Glutamatergic neuron (in vitro differentiated cells): ENCODE measurements around the gene KTN1. TPM values are rescaled to one million over a fixed set of nuclear protein-coding genes. Genes with fewer than 3 reads are reported as not detected.

Source experiments
- DNase-seq: peaks from one replicate; pipeline ENCODE4 v3.0.0; 2022
- H3K27ac Mint-ChIP-seq: one replicate; pipeline ENCODE4 v1.8.0; 2020; ENCODE audit warnings: mild to moderate bottlenecking, mixed read lengths, inconsistent platforms; ENCODE audit not compliant: unreplicated experiment
- H3K27me3 Mint-ChIP-seq: one replicate; pipeline ENCODE4 v1.8.0; 2020; ENCODE audit warnings: mild to moderate bottlenecking, moderate library complexity, mixed read lengths, inconsistent platforms; ENCODE audit not compliant: unreplicated experiment
- H3K36me3 Mint-ChIP-seq: one replicate; pipeline ENCODE4 v1.8.0; 2020; ENCODE audit warnings: mild to moderate bottlenecking, mixed read lengths, inconsistent platforms; ENCODE audit not compliant: unreplicated experiment
- H3K4me1 Mint-ChIP-seq: one replicate; pipeline ENCODE4 v1.8.0; 2020; ENCODE audit warnings: mild to moderate bottlenecking, low read depth, mixed read lengths, inconsistent platforms; ENCODE audit not compliant: unreplicated experiment
- H3K4me3 Mint-ChIP-seq: one replicate; pipeline ENCODE4 v1.8.0; 2020; ENCODE audit warnings: mild to moderate bottlenecking, mixed read lengths, inconsistent platforms; ENCODE audit not compliant: unreplicated experiment
- H3K9me3 Mint-ChIP-seq: one replicate; pipeline ENCODE4 v1.8.0; 2020; ENCODE audit warnings: mild to moderate bottlenecking, moderate library complexity, mixed read lengths, inconsistent platforms; ENCODE audit not compliant: unreplicated experiment
- total RNA-seq: library from RNA; stranded (reverse); fragmentation: NEBNext Ultra II Directional; extraction: Animal tissue kit (Norgen Biotek cat#: 25700); gene quantifications from one replicate; pipeline ENCODE4 v1.2.1, GENCODE V29; 2021; ENCODE audit not compliant: unreplicated experiment
- TF ChIP-seq, protein P1 (sequence below): fragments of 200-600 bp; sonication (generic); IDR thresholded peaks from one replicate; pipeline ENCODE4 v1.5.0; 2021; ENCODE audit not compliant: partially characterized antibody, unreplicated experiment

KTN1 gene
- total RNA-seq, 1 donor from 2014 or later: 108 TPM

DNA sequence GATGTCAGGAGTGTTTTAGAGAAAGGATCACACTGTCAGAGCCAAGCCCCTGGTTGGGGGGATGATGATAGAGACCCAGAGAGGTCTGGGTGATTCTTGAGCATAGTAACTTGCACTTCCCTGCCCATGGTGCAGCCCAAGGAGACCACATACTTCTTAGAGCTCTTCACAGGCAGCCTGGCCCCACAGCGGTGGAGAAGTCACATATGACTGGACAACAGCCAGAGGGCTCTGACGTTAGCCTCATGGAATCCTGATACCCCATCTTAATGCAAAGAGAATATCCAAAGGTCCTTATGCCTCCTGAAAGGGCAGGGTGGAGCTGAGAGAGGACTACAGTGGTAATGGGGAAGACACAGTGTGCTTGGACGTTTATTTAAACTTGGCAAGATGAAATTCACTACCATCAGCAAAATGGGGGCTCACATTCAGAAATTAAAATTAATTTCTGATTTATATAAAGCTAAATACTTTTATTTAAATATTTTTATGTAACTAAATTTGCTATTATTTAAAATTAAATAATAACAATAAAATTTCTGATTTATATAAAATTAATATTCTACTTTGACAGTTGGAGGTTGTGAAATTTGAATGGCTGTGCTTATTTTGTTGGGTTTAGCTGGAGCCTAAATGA is 131.3 kb downstream of the KTN1 start:
- Mint-ChIP-seq H3K27ac (no peak overlapping the region), H3K4me3 (no peak overlapping the region), H3K9me3 (no peaks in the 10 kb centered on the region), H3K27me3 (no peaks in the 10 kb centered on the region), H3K36me3 (no peaks in the 10 kb centered on the region), H3K4me1 (peaks cover 5% of the 10 kb centered on the region)
- TF ChIP-seq, protein P1, sequence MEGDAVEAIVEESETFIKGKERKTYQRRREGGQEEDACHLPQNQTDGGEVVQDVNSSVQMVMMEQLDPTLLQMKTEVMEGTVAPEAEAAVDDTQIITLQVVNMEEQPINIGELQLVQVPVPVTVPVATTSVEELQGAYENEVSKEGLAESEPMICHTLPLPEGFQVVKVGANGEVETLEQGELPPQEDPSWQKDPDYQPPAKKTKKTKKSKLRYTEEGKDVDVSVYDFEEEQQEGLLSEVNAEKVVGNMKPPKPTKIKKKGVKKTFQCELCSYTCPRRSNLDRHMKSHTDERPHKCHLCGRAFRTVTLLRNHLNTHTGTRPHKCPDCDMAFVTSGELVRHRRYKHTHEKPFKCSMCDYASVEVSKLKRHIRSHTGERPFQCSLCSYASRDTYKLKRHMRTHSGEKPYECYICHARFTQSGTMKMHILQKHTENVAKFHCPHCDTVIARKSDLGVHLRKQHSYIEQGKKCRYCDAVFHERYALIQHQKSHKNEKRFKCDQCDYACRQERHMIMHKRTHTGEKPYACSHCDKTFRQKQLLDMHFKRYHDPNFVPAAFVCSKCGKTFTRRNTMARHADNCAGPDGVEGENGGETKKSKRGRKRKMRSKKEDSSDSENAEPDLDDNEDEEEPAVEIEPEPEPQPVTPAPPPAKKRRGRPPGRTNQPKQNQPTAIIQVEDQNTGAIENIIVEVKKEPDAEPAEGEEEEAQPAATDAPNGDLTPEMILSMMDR: no peak
- DNase-seq: no peak

DNA sequence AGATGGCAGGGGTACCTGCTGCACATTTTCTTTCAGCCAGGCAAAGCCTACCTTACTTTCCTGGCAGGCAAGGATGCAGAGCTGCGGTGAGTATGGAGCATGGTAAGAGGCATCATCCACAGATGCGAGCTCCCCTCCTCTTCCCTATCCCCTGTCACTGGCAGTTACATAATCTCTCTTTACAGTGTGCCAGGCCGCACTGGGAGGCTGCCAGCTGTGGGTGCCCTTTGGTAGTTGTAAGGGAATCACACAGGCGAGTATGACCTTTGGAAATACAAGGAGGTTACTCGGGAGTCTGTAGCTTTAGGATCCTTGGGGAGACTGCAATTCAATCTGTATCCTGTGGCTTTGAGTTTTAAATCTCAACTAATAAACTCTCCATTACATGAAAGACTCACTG is 132.5 kb downstream of the KTN1 start:
- H3K9me3 Mint-ChIP-seq: no peaks in the 10 kb centered on the region
- TF ChIP-seq, protein P1: no peak
- H3K4me1 Mint-ChIP-seq: peaks cover 5% of the 10 kb centered on the region
- H3K36me3 Mint-ChIP-seq: no peaks in the 10 kb centered on the region
- H3K27me3 Mint-ChIP-seq: no peaks in the 10 kb centered on the region
- DNase-seq: no peak
- H3K27ac Mint-ChIP-seq: no peak overlapping the region
- no peak overlapping the region for H3K4me3 Mint-ChIP-seq

GRCh38 chr14:55713486-55713885 is 133.5 kb downstream of the KTN1 start:
- Mint-ChIP-seq H3K36me3 (no peaks in the 10 kb centered on the region), H3K4me3 (no peak overlapping the region), H3K27ac (no peak overlapping the region), H3K9me3 (no peaks in the 10 kb centered on the region), H3K27me3 (peaks cover under 1% of the 10 kb centered on the region), H3K4me1 (peaks cover 5% of the 10 kb centered on the region)
- DNase-seq: no peak
- TF ChIP-seq, protein P1: no peak

- Mint-ChIP-seq H3K27me3 (peaks cover 3% of the 10 kb centered on the region), H3K4me3 (no peak overlapping the region), H3K9me3 (no peaks in the 10 kb centered on the region), H3K36me3 (no peaks in the 10 kb centered on the region), H3K27ac (no peak overlapping the region), H3K4me1 (peaks cover 5% of the 10 kb centered on the region)
- no peak for DNase-seq
- TF ChIP-seq, protein P1: no peak
Observed at GRCh38 chr14:55715889-55716288, 135.9 kb downstream of the KTN1 start.

- H3K27me3 Mint-ChIP-seq: peaks cover 3% of the 10 kb centered on the region
- no peak for DNase-seq
- TF ChIP-seq, protein P1: no peak
- H3K9me3 Mint-ChIP-seq: no peaks in the 10 kb centered on the region
- peaks cover 14% of the 10 kb centered on the region for H3K4me1 Mint-ChIP-seq
- H3K4me3 Mint-ChIP-seq: no peak overlapping the region
- H3K36me3 Mint-ChIP-seq: no peaks in the 10 kb centered on the region
- H3K27ac Mint-ChIP-seq: no peak overlapping the region
Observed at GRCh38 chr14:55717621-55718020, 137.6 kb downstream of the KTN1 start.
